IPS-18c (cell line): Measurements from ENCODE around the gene FAM117A.
"Not testable (repeated sequence)": the region's sequence is repeated elsewhere in the genome, so short reads cannot be mapped to it uniquely, and the experiment has no call there.

Experiments used
- H3K4me3 ChIP-seq: 2 replicates; pipeline ENCODE4 v1.7.0; 2013; ENCODE audit warnings: low read depth, mild to moderate bottlenecking, low read length, moderate library complexity; ENCODE audit not compliant: insufficient read depth
- H3K9me3 ChIP-seq: one replicate; pipeline ENCODE4 v1.6.1; 2013; ENCODE audit warnings: mild to moderate bottlenecking, low read length, moderate library complexity; ENCODE audit not compliant: control insufficient read depth, insufficient read depth

FAM117A gene

DNA sequence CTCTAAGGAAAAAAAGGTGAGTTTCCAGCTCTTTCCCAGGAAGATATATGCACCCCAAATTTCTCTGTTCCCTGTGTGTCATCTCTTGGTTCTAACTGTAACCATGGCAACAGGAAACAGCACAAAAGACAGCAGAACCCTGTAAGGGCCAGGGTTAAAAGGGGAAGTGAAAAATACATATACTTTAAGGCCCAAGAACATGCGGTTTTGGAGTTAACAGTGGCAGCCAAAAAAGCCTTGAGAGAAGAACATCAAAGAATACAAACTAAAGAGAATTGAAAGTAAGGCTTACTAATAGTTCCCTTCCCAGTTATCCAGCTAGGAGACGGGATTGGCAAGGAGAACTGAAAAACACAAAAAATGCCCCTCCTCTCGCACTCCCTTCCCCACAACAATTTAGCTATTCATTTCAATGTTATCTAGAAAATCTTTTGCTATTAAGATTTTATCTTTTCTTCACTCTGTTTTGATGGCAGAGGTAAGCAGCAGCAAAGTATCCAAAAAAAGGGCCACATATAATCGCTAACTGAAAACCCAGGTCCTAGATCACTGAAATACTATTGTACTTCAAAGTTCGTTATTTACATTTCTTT, 87.6 kb downstream of the FAM117A start:
- Histone ChIP-seq H3K9me3 (no peaks in the 10 kb centered on the region), H3K4me3 (no peak overlapping the region; the same call in 1 of the 2 replicates)

DNA sequence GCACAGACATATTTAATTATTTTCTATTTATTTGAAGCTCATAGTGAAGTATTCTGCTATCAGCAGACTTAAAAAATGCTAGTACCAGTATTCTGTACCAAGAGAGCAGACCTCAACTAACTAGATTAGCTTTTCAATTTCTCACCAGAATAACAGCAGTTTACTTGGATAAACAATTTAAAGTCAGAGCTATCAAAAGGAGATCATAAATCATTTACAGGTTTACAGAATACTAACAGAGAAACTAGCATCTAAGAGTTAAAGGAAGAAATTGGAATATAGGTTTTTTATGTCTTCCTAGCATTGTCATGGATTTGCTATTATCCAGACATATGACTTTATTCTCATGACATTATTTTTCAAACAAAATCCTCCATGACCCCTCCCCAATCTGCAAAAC, 89.4 kb downstream of the FAM117A start:
- H3K4me3 ChIP-seq, result no peak overlapping the region
- H3K9me3 ChIP-seq, result no peaks in the 10 kb centered on the region

GRCh38 chr17:49673679-49674078, 90.3 kb downstream of the FAM117A start:
- H3K9me3 ChIP-seq, H3K4me3 ChIP-seq: not testable (repeated sequence)

GRCh38 chr17:49670641-49671040, 93.3 kb downstream of the FAM117A start:
- Histone ChIP-seq H3K9me3 (no peaks in the 10 kb centered on the region), H3K4me3 (no peak overlapping the region)

GRCh38 chr17:49670002-49670401, 93.9 kb downstream of the FAM117A start:
- no peak overlapping the region for H3K4me3 ChIP-seq

GRCh38 chr17:49667854-49668253, 96.1 kb downstream of the FAM117A start:
- no peak overlapping the region for H3K4me3 ChIP-seq
- no peaks in the 10 kb centered on the region for H3K9me3 ChIP-seq

More at GRCh38 chr17:49670002-49670401, 93.9 kb downstream of the FAM117A start:
- H3K9me3 ChIP-seq, result no peaks in the 10 kb centered on the region

GRCh38 chr17:49664706-49665211, 99.2 kb downstream of the FAM117A start:
- Histone ChIP-seq H3K9me3 (no peaks in the 10 kb centered on the region), H3K4me3 (no peak overlapping the region)
